HG02588 (cell line): ENCODE data around the gene FAM153A.
"Not testable (repeated sequence)": the region's sequence is repeated elsewhere in the genome, so short reads cannot be mapped to it uniquely, and the experiment has no call there.

ENCODE experiments used
- ATAC-seq: cut with Tn5 transposase; IDR thresholded peaks from one replicate; pipeline ENCODE4 v1.9.1; 2021; ENCODE audit warnings: mild to moderate bottlenecking, moderate library complexity; ENCODE audit not compliant: unreplicated experiment

Gene FAM153A

DNA sequence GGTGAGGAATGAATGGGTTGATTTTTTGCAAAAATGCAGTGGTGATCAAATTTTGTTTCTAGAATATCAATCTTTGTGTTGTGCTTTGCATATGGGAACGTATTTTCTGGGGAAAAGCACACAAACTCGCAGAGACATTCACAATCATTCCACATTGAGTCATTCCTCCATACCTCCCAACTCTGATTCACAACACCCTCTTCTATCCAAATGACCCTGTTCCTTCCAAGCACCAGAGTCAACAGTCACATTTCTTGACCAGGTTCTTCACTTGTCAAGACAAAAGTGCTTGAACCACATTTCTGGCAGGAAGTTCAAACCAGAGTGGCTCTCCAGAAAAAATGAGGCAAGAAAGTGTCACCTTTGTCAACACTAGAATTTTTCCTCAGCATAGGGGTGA, 35.3 kb downstream of the FAM153A start:
- ATAC-seq = not testable (repeated sequence)

DNA sequence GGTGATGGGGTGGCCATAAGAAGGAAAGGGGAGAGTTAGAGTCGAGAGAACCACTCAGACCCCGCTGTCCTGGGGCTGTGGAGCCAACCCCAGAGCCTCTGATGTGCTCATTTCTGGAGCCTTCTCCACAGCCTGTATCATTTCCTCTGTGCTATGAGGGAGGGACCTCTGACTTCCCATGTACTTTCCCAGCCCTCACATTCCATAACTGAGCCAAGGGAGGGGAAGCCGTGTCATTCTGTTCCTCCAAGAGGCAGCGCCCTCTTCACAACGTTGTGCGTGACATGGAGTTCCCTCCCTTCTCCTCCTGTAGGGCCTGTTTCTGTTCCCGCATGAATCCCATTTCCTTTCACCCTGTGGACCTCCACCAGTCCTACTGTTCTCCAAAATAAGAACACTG, 57.8 kb downstream of the FAM153A start:
- ATAC-seq = not testable (repeated sequence)

DNA sequence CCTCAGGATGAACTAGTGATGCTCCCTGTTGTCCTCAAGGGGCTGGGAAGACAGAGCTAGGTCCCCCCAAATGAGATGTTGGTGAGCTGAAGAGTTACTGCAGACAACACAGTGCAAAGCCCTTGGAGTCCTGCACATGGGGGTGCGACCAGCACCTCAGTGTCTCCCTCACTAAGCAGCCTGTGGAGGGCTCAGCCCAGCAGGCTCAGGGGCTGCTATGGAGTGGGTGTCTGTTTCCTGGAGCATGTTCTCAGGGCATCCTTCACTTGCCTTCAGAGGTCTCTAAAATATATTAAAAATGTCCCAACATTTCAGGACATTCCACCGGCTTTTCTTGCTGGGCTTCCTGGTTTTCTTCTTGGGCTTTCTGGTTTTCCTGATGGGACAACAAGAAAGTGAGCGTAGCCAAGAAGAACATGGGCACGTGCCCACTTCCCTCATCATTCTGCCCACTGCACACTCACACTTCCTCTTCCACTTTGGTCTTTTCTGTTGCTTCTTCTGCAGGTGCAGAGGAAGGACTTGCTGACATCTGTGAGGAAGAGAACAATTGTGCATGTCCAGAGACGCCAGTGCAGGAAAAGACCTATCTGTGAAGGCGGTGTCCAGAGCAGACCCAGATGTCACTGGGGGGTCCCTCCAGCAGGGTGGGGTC, 58.7 kb downstream of the FAM153A start:
- not testable (repeated sequence) for ATAC-seq

DNA sequence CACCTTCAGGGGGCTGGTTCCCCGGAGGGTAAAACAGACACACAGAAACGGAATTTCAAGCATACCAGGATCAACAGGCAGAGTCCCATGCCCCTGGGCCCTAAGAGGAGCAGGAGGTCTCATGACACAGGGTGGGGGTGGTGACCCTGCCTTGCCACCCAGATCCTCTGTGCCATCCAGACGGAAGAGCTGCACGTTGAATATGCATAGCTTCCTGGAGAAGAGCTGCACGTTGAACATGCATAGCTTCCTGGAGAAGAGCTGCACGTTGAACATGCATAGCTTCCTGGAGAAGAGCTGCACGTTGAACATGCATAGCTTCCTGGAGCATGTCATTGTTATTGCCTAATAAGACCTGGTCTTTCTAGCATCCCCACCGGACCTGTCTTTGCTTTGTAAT, 59.9 kb downstream of the FAM153A start:
- not testable (repeated sequence) for ATAC-seq

DNA sequence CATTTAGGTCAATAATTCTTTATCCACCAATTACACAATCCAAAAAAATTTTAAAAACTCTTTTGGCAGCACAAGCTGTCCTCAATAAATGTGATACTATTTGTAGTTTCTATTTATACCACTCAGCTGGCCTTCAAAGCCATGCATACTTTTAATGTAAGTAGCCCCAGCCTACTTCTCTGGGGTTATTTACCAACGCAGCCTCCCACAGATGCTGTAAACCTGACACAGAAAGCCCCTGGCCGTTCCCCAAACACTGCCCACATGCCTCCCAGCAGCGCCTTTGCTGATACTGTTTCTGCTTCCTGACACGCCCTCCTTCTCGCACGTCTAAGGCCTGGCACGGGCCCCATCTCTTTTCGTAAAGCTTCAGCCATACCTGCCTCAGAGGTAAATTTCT, 62.7 kb downstream of the FAM153A start:
- not testable (repeated sequence) for ATAC-seq

DNA sequence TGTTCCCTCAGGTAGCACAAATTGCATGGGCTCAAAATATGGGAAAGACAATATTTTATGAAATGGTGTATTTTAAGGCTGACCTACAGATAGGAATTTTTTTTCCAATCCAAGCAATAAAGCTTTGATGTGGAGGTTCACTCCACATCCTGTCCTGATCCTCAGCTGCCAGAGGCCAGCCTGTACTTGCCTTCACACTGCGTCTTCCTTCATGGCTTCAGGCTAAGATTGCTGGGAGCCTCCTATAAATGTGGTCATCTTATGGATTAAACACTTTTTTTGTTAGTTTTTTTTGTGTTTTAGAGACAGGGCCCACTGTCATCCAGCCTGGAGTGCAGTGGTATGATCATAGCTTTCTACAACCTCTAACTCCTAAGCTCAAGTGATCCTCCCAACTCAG, 67.3 kb downstream of the FAM153A start:
- ATAC-seq = not testable (repeated sequence)

DNA sequence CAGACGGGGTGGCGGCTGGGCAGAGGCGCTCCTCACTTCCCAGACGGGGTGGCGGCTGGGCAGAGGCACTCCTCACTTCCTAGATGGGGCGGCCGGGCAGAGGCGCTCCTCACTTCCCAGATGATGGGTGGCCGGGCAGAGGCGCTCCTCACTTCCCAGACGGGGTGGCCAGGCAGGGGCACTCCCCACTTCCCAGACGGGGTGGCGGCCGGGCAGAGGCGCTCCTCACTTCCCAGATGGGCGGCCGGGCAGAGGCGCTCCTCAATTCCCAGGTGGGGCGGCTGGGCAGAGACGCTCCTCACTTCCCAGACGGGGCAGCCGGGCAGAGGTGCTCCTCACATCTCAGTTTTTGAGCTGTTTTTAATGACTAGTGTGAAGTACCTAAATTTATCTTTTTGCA, 86.6 kb downstream of the FAM153A start:
- ATAC-seq = not testable (repeated sequence)

DNA sequence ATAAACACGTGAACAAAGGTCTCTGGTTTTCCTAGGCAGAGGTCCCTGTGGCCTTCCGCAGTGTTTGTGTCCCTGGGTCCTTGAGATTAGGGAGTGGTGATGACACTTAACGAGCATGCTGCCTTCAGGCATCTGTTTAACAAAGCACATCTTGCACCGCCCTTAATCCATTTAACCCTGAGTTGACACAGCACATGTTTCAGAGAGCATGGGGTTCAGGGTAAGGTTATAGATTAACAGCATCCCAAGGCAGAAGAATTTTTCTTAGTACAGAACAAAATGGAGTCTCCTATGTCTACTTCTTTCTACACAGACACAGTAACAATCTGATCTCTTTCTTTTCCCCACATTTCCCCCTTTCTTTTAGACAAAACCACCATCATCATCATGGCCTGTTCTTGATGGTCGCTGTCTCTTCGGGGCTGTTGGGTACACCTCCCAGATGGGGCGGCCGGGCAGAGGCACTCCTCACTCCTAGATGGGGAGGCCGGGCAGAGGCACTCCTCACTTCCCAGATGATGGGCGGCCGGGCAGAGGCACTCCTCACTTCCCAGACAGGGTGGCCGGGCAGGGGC, 87.3 kb downstream of the FAM153A start:
- not testable (repeated sequence) for ATAC-seq

DNA sequence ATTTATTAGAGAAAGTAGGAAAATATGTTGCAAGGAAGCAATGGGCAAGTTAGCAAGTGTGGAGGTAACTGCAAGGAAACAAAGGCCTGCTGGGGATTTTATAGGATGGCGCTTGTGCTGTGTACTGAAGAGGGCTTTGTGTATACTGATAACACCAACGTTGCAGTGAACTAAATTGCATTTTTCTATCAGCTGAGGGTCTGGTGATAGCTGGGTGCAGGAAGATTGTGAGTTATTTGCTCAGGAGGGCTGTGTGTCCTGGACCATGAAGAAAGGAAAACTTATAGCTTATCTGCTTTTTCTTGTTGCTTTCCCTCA, 88.2 kb downstream of the FAM153A start:
- ATAC-seq = not testable (repeated sequence)

DNA sequence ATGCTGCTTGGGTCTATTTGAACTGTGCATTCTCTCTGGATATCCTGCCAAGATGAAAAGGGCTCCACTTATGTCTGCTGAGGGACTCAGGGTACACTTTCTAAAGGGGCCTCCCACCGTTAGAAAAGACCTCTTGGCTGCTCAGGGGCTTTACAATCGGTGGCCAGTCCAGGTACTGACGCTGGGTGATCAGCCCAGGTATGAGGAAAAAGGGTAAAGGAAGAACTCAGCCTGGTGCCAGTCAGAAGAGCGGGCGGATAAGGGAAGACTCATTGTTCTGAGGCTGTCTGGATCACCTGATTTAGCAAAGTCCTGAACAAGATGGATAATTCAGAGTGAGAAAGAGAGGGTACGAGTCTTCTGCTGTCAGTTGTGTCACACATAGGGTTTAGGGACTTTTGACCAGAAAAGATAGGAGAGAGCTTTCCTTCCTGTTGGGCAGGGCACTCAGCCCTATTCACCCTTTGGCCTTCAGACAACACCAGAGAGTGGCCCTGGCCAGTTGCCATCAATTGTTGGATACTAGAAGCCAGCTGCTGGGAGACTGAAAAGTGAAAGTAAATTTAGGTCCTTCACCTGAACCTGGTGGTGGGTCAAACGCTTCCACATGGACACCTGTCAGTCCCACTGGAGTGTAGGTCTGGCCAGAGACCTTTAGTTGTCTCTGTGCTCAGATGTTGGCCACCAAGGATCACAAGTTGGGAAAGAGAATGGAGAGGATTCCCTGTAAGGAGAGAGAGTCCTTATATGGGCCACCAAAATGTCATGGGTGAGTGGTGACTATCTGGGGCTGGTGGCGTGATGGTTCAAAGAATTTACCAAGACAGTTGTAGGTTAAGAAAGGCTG, 88.8 kb downstream of the FAM153A start:
- ATAC-seq = not testable (repeated sequence)

DNA sequence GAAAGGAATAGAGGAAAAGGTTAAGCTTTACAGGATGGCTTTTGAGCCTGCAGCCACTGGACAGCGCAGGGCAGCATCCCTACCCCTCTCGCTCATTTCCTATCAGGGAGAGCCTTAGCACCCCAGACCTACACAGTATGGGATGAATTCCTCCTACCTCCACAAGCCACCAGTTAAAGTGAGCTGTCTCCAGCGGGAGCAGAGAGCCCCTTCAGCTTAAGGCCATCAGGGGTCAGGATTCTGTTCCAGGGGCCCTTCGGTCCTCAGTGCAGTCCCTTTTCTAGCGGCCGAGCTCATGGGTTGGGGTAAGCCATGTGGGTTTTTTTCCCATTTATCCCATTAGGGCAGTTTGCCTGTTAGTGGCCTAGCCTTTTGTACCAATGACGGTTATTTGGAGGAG, 89.7 kb downstream of the FAM153A start:
- not testable (repeated sequence) for ATAC-seq

DNA sequence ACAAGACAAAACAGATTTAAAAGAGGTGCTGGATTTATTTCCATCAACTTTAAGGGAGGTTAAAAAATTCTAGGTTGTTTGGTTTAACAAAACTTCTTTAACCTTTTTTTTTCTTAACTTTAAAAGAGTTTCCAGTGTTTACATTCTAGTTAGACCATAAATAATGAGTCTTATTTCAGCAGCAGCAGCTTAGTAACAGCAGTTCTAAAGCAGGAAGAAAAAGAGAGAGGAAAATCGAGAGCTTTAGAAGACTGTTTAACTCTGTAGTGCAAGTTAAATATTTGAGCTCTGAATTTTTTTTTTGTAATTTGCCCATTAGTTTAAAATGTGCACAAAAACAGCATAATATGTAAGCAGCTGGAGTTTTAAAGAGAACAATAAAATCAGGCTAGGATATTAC, 90.2 kb downstream of the FAM153A start:
- not testable (repeated sequence) for ATAC-seq

DNA sequence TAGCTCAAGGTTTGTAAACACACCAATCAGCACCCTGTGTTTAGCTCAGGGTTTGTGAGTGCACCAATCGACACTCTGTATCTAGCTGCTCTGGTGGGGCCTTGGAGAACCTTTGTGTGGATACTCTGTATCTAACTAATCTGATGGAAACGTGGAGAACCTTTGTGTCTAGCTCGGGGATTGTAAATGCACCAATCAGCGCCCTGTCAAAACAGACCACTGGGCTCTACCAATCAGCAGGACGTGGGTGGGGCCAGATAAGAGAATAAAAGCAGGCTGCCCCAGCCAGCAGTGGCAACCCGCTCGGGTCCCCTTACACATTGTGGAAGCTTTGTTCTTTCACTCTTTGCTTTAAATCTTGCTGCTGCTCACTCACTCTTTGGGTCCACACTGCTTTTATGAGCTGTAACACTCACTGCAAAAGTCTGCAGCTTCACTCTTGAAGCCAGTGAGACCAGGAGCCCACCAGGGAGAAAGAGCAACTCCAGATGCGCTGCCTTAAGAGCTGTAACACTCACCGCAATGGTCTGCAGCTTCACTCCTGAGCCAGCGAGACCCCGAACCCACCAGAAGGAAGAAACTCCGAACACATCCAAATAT, 93.6 kb downstream of the FAM153A start:
- ATAC-seq = not testable (repeated sequence)

DNA sequence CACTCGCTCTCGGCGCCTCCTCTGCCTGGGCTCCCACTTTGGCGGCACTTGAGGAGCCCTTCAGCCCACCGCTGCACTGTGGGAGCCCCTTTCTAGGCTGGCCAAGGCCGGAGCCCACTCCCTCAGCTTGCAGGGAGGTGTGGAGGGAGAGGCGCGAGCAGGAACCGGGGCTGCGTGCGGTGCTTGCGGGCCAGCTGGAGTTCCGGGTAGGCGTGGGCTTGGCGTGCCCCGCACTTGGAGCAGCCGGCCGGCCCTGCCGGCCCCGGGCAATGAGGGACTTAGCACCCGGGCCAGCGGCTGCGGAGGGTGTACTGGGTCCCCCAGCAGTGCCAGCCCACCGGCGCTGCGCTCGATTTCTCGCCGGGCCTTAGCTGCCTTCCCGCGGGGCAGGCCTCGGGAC, 94.6 kb downstream of the FAM153A start:
- not testable (repeated sequence) for ATAC-seq

DNA sequence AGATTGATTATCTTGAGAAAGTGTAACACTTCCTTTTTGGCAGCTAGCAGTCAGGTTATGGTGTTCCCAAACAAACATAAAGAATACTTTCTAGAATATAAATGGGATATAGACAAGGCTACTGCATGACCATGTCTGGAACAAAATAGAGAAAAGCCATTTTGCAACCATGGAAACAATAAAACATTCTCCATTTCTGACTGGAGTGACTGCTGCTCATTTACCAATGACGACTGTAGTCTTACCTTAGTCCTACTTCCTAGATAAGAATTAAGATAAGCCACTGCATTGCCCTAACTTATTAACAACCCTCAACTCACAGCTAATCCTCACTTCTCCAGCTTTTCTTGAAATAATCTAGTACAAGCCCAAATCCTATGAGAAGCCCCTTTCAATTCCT, 100.8 kb downstream of the FAM153A start:
- ATAC-seq = not testable (repeated sequence)
